HEK293 (cell line): ENCODE measurements around the gene RETREG2.

Source experiments
- CTCF ChIA-PET: fragments of 350-600 bp; formaldehyde crosslinking; extraction: SDS; loops from one replicate; lab custom pipeline; 2021; ENCODE audit warnings: antibody characterized with exemption; lab: Yijun Ruan, JAX
- POLR2A ChIA-PET: fragments of 300-600 bp; formaldehyde crosslinking; extraction: SDS; loops from one replicate; lab custom pipeline; 2020; ENCODE audit warnings: antibody characterized with exemption, inconsistent platforms; lab: Yijun Ruan, JAX
- H3K27ac ChIP-seq: fragments of 200-500 bp; sonication (Bioruptor generic); 2 replicates; pipeline ENCODE4 v1.5.1; 2014; ENCODE audit warnings: low read depth, low read length, control low read depth, inconsistent platforms; ENCODE audit errors: extremely low read depth
- H3K36me3 ChIP-seq, 2 experiments: fragments of 200-500 bp in 1 of 2; sonication (Bioruptor generic) in 1 of 2; 1 replicate in 1 of 2; 2 replicates in 1 of 2; pipeline ENCODE4 v1.5.1; 2014 to 2017; ENCODE audit warnings: inconsistent platforms in 2 of 2, low read length in 2 of 2; ENCODE audit not compliant: control insufficient read depth in 2 of 2, insufficient read depth in 1 of 2
- H3K4me1 ChIP-seq: fragments of 200-500 bp; sonication (Bioruptor generic); 2 replicates; pipeline ENCODE4 v1.5.1; 2014; ENCODE audit warnings: mild to moderate bottlenecking, low read length, inconsistent platforms; ENCODE audit not compliant: control insufficient read depth, insufficient read depth
- H3K4me3 ChIP-seq: 2 replicates; pipeline ENCODE4 v1.5.1; 2011; ENCODE audit warnings: low read depth, mild to moderate bottlenecking, control low read depth, low read length, moderate library complexity
- H3K9me3 ChIP-seq: fragments of 200-500 bp; sonication (Bioruptor generic); 2 replicates; pipeline ENCODE4 v1.5.1; 2014; ENCODE audit warnings: low read depth, low read length, inconsistent platforms; ENCODE audit not compliant: control insufficient read depth, insufficient read depth
- IKZF3 ChIP-seq: fragments of 450-650 bp; IDR thresholded peaks from 2 replicates; pipeline ENCODE4 v1.5.0; 2018; ENCODE audit warnings: missing biosample characterization, mild to moderate bottlenecking, missing genetic modification characterization, moderate library complexity
- OSR2 ChIP-seq: fragments of 450-650 bp; formaldehyde crosslinking; IDR thresholded peaks from 2 replicates; pipeline ENCODE4 v1.5.1; 2016; ENCODE audit warnings: missing biosample characterization, missing genetic modification characterization
- ZFP3 ChIP-seq: fragments of 450-650 bp; formaldehyde crosslinking; IDR thresholded peaks from 2 replicates; pipeline ENCODE4 v1.5.1; 2016; ENCODE audit warnings: low read depth, missing biosample characterization, missing genetic modification characterization
- ZNF175 ChIP-seq: fragments of 450-650 bp; formaldehyde crosslinking; IDR thresholded peaks from 2 replicates; pipeline ENCODE4 v1.5.1; 2016; ENCODE audit warnings: missing biosample characterization, missing genetic modification characterization
- ZNF214 ChIP-seq: fragments of 450-650 bp; formaldehyde crosslinking; IDR thresholded peaks from 2 replicates; pipeline ENCODE4 v1.5.1; 2017; ENCODE audit warnings: missing biosample characterization, mild to moderate bottlenecking, missing genetic modification characterization, borderline replicate concordance
- ZNF394 ChIP-seq: fragments of 450-650 bp; formaldehyde crosslinking; IDR thresholded peaks from 2 replicates; pipeline ENCODE4 v1.5.1; 2016; ENCODE audit warnings: missing biosample characterization, missing genetic modification characterization, mild to moderate bottlenecking, moderate library complexity, borderline replicate concordance
- ZNF558 ChIP-seq: fragments of 450-650 bp; formaldehyde crosslinking; IDR thresholded peaks from 2 replicates; pipeline ENCODE4 v1.5.1; 2016; ENCODE audit warnings: missing biosample characterization, missing genetic modification characterization
- ZNF585B ChIP-seq: fragments of 450-650 bp; formaldehyde crosslinking; IDR thresholded peaks from 2 replicates; pipeline ENCODE4 v1.5.1; 2016; ENCODE audit warnings: missing biosample characterization, missing genetic modification characterization
- ZNF701 ChIP-seq: fragments of 450-650 bp; formaldehyde crosslinking; IDR thresholded peaks from 2 replicates; pipeline ENCODE4 v1.5.1; 2016; ENCODE audit warnings: missing biosample characterization, missing genetic modification characterization
- ZNF830 ChIP-seq: fragments of 450-650 bp; IDR thresholded peaks from 2 replicates; pipeline ENCODE4 v1.5.0; 2018; ENCODE audit warnings: missing biosample characterization, missing genetic modification characterization, low read depth, mild to moderate bottlenecking, moderate library complexity
- ZNF837 ChIP-seq: fragments of 450-650 bp; formaldehyde crosslinking; IDR thresholded peaks from 2 replicates; pipeline ENCODE4 v1.5.1; 2016; ENCODE audit warnings: missing biosample characterization, missing genetic modification characterization
- TF ChIP-seq, protein P1 (sequence below): fragments of 450-650 bp; formaldehyde crosslinking; IDR thresholded peaks from 2 replicates; pipeline ENCODE4 v1.5.1; 2016; ENCODE audit warnings: missing biosample characterization, missing genetic modification characterization
- TF ChIP-seq, protein P2 (sequence below): fragments of 450-650 bp; formaldehyde crosslinking; IDR thresholded peaks from 2 replicates; pipeline ENCODE4 v1.5.1; 2016; ENCODE audit warnings: missing biosample characterization, missing genetic modification characterization
- TF ChIP-seq, protein P3 (sequence below): fragments of 450-650 bp; formaldehyde crosslinking; IDR thresholded peaks from 2 replicates; pipeline ENCODE4 v1.5.1; 2016; ENCODE audit warnings: missing biosample characterization, missing genetic modification characterization
- TF ChIP-seq, protein P4 (sequence below): fragments of 450-650 bp; formaldehyde crosslinking; IDR thresholded peaks from 2 replicates; pipeline ENCODE4 v1.5.1; 2016; ENCODE audit warnings: missing biosample characterization, missing genetic modification characterization
- TF ChIP-seq, protein P5 (sequence below): fragments of 450-650 bp; formaldehyde crosslinking; IDR thresholded peaks from 2 replicates; pipeline ENCODE4 v1.5.1; 2016; ENCODE audit warnings: missing biosample characterization, missing genetic modification characterization

RETREG2 gene

DNA sequence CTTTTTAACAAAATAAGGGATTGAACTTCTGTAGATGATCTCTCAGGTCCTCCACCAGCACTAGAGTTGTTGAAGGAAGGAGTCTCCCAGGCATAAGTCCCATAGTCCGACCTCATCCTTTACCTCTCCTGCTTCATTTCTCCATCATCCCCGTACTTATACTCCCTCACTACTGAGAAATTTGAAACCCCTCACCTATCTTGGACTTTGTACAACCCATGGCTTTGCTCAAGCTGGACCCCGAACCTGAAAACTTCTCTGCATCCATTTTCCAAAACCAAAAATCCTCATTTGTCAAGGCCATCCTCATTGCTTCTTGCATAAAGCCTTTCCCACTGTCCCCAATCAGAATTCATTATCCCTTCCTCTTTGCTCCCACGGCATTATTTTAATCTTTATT lies 17.0 kb upstream of the RETREG2 start:
- CTCF ChIA-PET, result interaction anchor here (0.6 to 6.4 kb wide), 3 partner anchors 10 to 231 kb away, joined by 6 to 71 read pairs (median 32); partner anchors contain the start of gene SLC23A3

DNA sequence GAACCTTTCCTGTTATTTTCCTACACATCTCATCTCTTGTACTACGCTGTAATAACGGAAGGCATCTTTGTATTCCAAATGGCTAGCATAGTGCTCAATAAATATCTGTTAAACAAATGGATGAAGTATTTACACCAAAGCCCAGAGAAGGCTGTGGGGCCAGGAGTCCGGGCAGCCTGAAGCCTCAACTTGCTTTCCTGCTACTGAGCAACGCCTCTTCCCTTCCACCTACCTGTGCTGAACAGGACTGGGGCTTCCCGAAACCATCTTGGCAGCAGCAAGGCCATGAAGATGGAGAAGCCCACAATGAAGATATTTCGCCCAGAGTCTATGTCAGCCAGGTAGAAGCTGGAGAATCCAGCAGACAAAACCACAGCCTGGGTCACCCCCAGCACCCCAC lies 14.9 kb upstream of the RETREG2 start:
- Histone ChIP-seq H3K4me1 (peaks cover 5% of the 10 kb centered on the region; the same call in 1 of the 2 replicates), H3K9me3 (no peaks in the 10 kb centered on the region), H3K36me3 (peaks cover 0 to under 1% of the 10 kb centered on the region in 2 experiments; a peak in 1 of 3 replicates), H3K27ac (no peak overlapping the region), H3K4me3 (no peak overlapping the region)
- ChIA-PET POLR2A (no interaction called here), CTCF (interaction anchor here (0.6 to 5.1 kb wide), 7 partner anchors 9 to 686 kb away, joined by 3 to 25 read pairs (median 4); no protein-coding TSS in a partner anchor)
- TF ChIP-seq ZNF214 (no peak), OSR2 (tag by site-specific recombination) (no peak), ZNF394 (tag by site-specific recombination) (no peak), ZNF175 (tag by site-specific recombination) (no peak), ZNF837 (tag by site-specific recombination) (no peak), ZFP3 (tag by site-specific recombination) (no peak), ZNF701 (tag by site-specific recombination) (no peak)
- TF ChIP-seq, protein P1, sequence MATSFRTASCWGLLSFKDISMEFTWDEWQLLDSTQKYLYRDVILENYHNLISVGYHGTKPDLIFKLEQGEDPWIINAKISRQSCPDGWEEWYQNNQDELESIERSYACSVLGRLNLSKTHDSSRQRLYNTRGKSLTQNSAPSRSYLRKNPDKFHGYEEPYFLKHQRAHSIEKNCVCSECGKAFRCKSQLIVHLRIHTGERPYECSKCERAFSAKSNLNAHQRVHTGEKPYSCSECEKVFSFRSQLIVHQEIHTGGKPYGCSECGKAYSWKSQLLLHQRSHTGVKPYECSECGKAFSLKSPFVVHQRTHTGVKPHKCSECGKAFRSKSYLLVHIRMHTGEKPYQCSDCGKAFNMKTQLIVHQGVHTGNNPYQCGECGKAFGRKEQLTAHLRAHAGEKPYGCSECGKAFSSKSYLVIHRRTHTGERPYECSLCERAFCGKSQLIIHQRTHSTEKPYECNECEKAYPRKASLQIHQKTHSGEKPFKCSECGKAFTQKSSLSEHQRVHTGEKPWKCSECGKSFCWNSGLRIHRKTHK (tag by site-specific recombination), result no peak
- TF ChIP-seq, protein P2, sequence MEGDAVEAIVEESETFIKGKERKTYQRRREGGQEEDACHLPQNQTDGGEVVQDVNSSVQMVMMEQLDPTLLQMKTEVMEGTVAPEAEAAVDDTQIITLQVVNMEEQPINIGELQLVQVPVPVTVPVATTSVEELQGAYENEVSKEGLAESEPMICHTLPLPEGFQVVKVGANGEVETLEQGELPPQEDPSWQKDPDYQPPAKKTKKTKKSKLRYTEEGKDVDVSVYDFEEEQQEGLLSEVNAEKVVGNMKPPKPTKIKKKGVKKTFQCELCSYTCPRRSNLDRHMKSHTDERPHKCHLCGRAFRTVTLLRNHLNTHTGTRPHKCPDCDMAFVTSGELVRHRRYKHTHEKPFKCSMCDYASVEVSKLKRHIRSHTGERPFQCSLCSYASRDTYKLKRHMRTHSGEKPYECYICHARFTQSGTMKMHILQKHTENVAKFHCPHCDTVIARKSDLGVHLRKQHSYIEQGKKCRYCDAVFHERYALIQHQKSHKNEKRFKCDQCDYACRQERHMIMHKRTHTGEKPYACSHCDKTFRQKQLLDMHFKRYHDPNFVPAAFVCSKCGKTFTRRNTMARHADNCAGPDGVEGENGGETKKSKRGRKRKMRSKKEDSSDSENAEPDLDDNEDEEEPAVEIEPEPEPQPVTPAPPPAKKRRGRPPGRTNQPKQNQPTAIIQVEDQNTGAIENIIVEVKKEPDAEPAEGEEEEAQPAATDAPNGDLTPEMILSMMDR (tag by site-specific recombination), result no peak

More for the DNA sequence above, 17.0 kb upstream of the RETREG2 start:
- no peak for TF ChIP-seq ZNF558 (tag by site-specific recombination)
- TF ChIP-seq ZNF585B, result no peak
- TF ChIP-seq, protein P3, sequence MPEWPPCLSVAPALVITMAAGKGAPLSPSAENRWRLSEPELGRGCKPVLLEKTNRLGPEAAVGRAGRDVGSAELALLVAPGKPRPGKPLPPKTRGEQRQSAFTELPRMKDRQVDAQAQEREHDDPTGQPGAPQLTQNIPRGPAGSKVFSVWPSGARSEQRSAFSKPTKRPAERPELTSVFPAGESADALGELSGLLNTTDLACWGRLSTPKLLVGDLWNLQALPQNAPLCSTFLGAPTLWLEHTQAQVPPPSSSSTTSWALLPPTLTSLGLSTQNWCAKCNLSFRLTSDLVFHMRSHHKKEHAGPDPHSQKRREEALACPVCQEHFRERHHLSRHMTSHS (tag by site-specific recombination), result no peak
- TF ChIP-seq, protein P4, sequence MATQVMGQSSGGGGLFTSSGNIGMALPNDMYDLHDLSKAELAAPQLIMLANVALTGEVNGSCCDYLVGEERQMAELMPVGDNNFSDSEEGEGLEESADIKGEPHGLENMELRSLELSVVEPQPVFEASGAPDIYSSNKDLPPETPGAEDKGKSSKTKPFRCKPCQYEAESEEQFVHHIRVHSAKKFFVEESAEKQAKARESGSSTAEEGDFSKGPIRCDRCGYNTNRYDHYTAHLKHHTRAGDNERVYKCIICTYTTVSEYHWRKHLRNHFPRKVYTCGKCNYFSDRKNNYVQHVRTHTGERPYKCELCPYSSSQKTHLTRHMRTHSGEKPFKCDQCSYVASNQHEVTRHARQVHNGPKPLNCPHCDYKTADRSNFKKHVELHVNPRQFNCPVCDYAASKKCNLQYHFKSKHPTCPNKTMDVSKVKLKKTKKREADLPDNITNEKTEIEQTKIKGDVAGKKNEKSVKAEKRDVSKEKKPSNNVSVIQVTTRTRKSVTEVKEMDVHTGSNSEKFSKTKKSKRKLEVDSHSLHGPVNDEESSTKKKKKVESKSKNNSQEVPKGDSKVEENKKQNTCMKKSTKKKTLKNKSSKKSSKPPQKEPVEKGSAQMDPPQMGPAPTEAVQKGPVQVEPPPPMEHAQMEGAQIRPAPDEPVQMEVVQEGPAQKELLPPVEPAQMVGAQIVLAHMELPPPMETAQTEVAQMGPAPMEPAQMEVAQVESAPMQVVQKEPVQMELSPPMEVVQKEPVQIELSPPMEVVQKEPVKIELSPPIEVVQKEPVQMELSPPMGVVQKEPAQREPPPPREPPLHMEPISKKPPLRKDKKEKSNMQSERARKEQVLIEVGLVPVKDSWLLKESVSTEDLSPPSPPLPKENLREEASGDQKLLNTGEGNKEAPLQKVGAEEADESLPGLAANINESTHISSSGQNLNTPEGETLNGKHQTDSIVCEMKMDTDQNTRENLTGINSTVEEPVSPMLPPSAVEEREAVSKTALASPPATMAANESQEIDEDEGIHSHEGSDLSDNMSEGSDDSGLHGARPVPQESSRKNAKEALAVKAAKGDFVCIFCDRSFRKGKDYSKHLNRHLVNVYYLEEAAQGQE, result no peak
- no peak for TF ChIP-seq ZNF830
- no peak for TF ChIP-seq IKZF3 (tag by site-specific recombination)
- TF ChIP-seq, protein P5, sequence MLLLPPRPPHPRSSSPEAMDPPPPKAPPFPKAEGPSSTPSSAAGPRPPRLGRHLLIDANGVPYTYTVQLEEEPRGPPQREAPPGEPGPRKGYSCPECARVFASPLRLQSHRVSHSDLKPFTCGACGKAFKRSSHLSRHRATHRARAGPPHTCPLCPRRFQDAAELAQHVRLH (tag by site-specific recombination), result no peak
- H3K4me1 ChIP-seq, result peaks cover 5% of the 10 kb centered on the region; the same call in 1 of the 2 replicates
- H3K9me3 ChIP-seq, result no peaks in the 10 kb centered on the region
- peaks cover 0 to 21% of the 10 kb centered on the region in 2 experiments for H3K36me3 ChIP-seq
- peak overlapping the region; percentile 83 for H3K4me3 ChIP-seq
- POLR2A ChIA-PET, result no interaction called here
- H3K27ac ChIP-seq, result no peak overlapping the region
